Panc1 (cell line): ENCODE measurements around the gene GPC6. TPM values are rescaled to one million over a fixed set of nuclear protein-coding genes. Genes with fewer than 3 reads are reported as not detected.

Experiments
- ATAC-seq: fragments of 200-7000 bp; cut with Tn5 transposase; 2 replicates; pipeline ENCODE4 v1.9.1; 2020; ENCODE audit warnings: mild to moderate bottlenecking, moderate library complexity
- BruUV-seq: library from RNA; stranded (reverse); fragments of 400-500 nt; replicated peaks from 2 replicates; lab custom pipeline; 2021; lab: Mats Ljungman, UMichigan
- CTCF ChIA-PET: fragments of 300-600 bp; sonication (Branson Sonifier 250); formaldehyde crosslinking; loops from one replicate; lab custom pipeline; 2022; ENCODE audit warnings: antibody characterized with exemption; lab: Charles Lee
- POLR2A ChIA-PET: fragments of 300-600 bp; sonication (Branson Sonifier 250); formaldehyde crosslinking; loops from one replicate; lab custom pipeline; 2022; ENCODE audit warnings: antibody characterized with exemption; lab: Charles Lee
- DNase-seq: peaks from one replicate; pipeline ENCODE4 v3.0.0-alpha.2; 2010; ENCODE audit warnings: low read depth, low spot score
- H3K27ac ChIP-seq: 2 replicates; pipeline ENCODE4 v1.5.1; 2011; ENCODE audit warnings: mild to moderate bottlenecking, low read length, inconsistent platforms
- H3K27me3 ChIP-seq: fragments of 200-500 bp; sonication (Bioruptor generic); 2 replicates; pipeline ENCODE4 v1.6.0; 2014; ENCODE audit warnings: low read length, inconsistent platforms; ENCODE audit not compliant: control insufficient read depth, insufficient read depth
- H3K36me3 ChIP-seq: fragments of 200-500 bp; sonication (Bioruptor generic); 2 replicates; pipeline ENCODE4 v1.5.1; 2014; ENCODE audit warnings: inconsistent platforms, mild to moderate bottlenecking, low read length, moderate library complexity; ENCODE audit not compliant: control insufficient read depth, insufficient read depth
- H3K4me1 ChIP-seq: 2 replicates; pipeline ENCODE4 v1.5.1; 2011; ENCODE audit warnings: inconsistent platforms, mild to moderate bottlenecking, low read length, moderate library complexity; ENCODE audit not compliant: control insufficient read depth, insufficient read depth
- H3K4me3 ChIP-seq, 2 experiments: 2 replicates each; pipeline ENCODE4 v1.5.1; 2011 to 2012; ENCODE audit warnings: low read depth in 2 of 2, low read length in 2 of 2, mild to moderate bottlenecking in 2 of 2, inconsistent platforms in 1 of 2, moderate library complexity in 1 of 2
- H3K9me3 ChIP-seq: fragments of 200-500 bp; sonication (Bioruptor generic); 2 replicates; pipeline ENCODE4 v1.5.1; 2014; ENCODE audit warnings: low read depth, mild to moderate bottlenecking, inconsistent platforms, low read length, moderate library complexity; ENCODE audit not compliant: control insufficient read depth, insufficient read depth
- CTCF ChIP-seq: fragments of 450-650 bp; IDR thresholded peaks from 2 replicates; pipeline ENCODE4 v1.5.1; 2017; ENCODE audit warnings: mild to moderate bottlenecking
- POLR2AphosphoS5 ChIP-seq: IDR thresholded peaks from 2 replicates; pipeline ENCODE4 v1.6.1; 2012; ENCODE audit warnings: mild to moderate bottlenecking, low read depth, low read length, moderate library complexity
- REST ChIP-seq, 2 experiments: IDR thresholded peaks; 2 replicates each; pipeline ENCODE4 v1.6.1; 2011 to 2012; ENCODE audit warnings: low read depth in 2 of 2, control low read depth in 1 of 2, low read length in 1 of 2, mild to moderate bottlenecking in 1 of 2, moderate library complexity in 1 of 2; ENCODE audit not compliant: insufficient read depth in 1 of 2
- SIN3A ChIP-seq: IDR thresholded peaks from 2 replicates; pipeline ENCODE4 v1.6.1; 2012; ENCODE audit warnings: low read depth, mild to moderate bottlenecking, low read length, moderate library complexity, borderline replicate concordance; ENCODE audit not compliant: insufficient read depth
- TCF7L2 ChIP-seq: IDR thresholded peaks from 2 replicates; pipeline ENCODE4 v1.6.1; 2011; ENCODE audit warnings: mild to moderate bottlenecking, low read depth, low read length, inconsistent platforms
- in situ Hi-C: cut with HindIII; loops from 2 replicates; pipeline ENCODE4 v1.10.0; 2016; ENCODE audit warnings: low sequenced_read_pairs, low pct_unique_long_range_greater_than_20kb
- intact Hi-C: fragments of 100-400 bp; cut with micrococcal nuclease; formaldehyde crosslinking; loops from one replicate; pipeline ENCODE4 v1.10.0; 2022; ENCODE audit not compliant: unreplicated experiment
- total RNA-seq: library from RNA; stranded (reverse); gene quantifications from one replicate; pipeline ENCODE4 v1.2.1, GENCODE V29; 2021; ENCODE audit not compliant: unreplicated experiment

The GPC6 gene
- total RNA-seq, 1 experiment from 2014 or later: 4.8 TPM

- BruUV-seq: no TSS peak
- DNase-seq (no peak), ATAC-seq (no peak)
- Histone ChIP-seq H3K27ac (no peak overlapping the region), H3K27me3 (no peaks in the 10 kb centered on the region), H3K36me3 (no peaks in the 10 kb centered on the region), H3K9me3 (no peaks in the 10 kb centered on the region), H3K4me3 (no peak overlapping the region), H3K4me1 (no peaks in the 10 kb centered on the region)
- ChIA-PET CTCF (no interaction called here), POLR2A (no interaction called here)
- in situ Hi-C loops: no loop called here
- intact Hi-C loops: no loop called here
- TF ChIP-seq SIN3A: no peak
These were observed 695.7 kb downstream of the GPC6 start for GRCh38 chr13:93922063-93922855.

GRCh38 chr13:93925990-93926389, 699.4 kb downstream of the GPC6 start:
- no peak for DNase-seq
- Histone ChIP-seq H3K36me3 (no peaks in the 10 kb centered on the region), H3K4me1 (no peaks in the 10 kb centered on the region), H3K4me3 (no peak overlapping the region), H3K27me3 (no peaks in the 10 kb centered on the region), H3K27ac (no peak overlapping the region), H3K9me3 (no peaks in the 10 kb centered on the region)
- TF ChIP-seq TCF7L2 (no peak), SIN3A (no peak), CTCF (no peak), REST (IDR thresholded peaks at IDR 0.05; ENCODE audit: insufficient read depth in 1 of 2, low read depth in 2 of 2, low read length in 1 of 2) (no peak), POLR2AphosphoS5 (no peak)
- in situ Hi-C loops: no loop called here
- no TSS peak for BruUV-seq
- ChIA-PET CTCF (no interaction called here), POLR2A (no interaction called here)
- intact Hi-C loops: no loop called here
- no peak for ATAC-seq

- ChIA-PET CTCF (no interaction called here), POLR2A (no interaction called here)
- in situ Hi-C loops (no loop called here), intact Hi-C loops (no loop called here)
- H3K27ac ChIP-seq: no peak overlapping the region
- BruUV-seq: no TSS peak
- DNase-seq (no peak), ATAC-seq (no peak)
- H3K4me1 ChIP-seq: no peaks in the 10 kb centered on the region
- H3K27me3 ChIP-seq: no peaks in the 10 kb centered on the region
- H3K36me3 ChIP-seq: no peaks in the 10 kb centered on the region
- TF ChIP-seq REST (IDR thresholded peaks at IDR 0.05; ENCODE audit: insufficient read depth in 1 of 2, low read depth in 2 of 2, low read length in 1 of 2): no peak
- no peak for TF ChIP-seq CTCF
- no peak for TF ChIP-seq SIN3A
- TF ChIP-seq TCF7L2: no peak
- no peak for TF ChIP-seq POLR2AphosphoS5
- H3K9me3 ChIP-seq: no peaks in the 10 kb centered on the region
- no peak overlapping the region for H3K4me3 ChIP-seq
These were observed 699.8 kb downstream of the GPC6 start for GRCh38 chr13:93926425-93926824.
